ENCODE measurements around the gene MMP24. TPM values are rescaled to one million over a fixed set of nuclear protein-coding genes. Genes with fewer than 3 reads are reported as not detected.
"Not testable (repeated sequence)": the region's sequence is repeated elsewhere in the genome, so short reads cannot be mapped to it uniquely, and the experiment has no call there.

MMP24 gene
- total and polyA plus RNA-seq, 2 experiments from 2014 or later = 0.69 to 1.2 TPM

- no peak overlapping the region for H2AFZ ChIP-seq
- H3K4me2 ChIP-seq = no peak overlapping the region
- WGBS (ENCODE audit: low lambda C conversion rate, missing lambda C conversion rate) = 91% methylated on average over 2 of the region's 2 CpGs
- H3K79me2 ChIP-seq = no peaks in the 10 kb centered on the region
- no peak for DNase-seq (ENCODE audit: low spot score)
- H3K4me1 ChIP-seq (ENCODE audit: insufficient read depth) = no peaks in the 10 kb centered on the region
- no peak overlapping the region for H3K27ac ChIP-seq
- no peaks in the 10 kb centered on the region for H3K9me2 ChIP-seq (replicated peaks; ENCODE audit: insufficient read depth)
- TF ChIP-seq EZH2phosphoT487 (IDR thresholded peaks at IDR 0.05; ENCODE audit: low read depth, severe bottlenecking, unreplicated experiment) (no peak), EZH2 (IDR thresholded peaks at IDR 0.05; ENCODE audit: borderline replicate concordance) (no peak), CTCF (IDR thresholded peaks at IDR 0.05; ENCODE audit: poor library complexity) (no peak)
- H3K36me3 ChIP-seq (replicated peaks; ENCODE audit: insufficient read depth, low read depth) = no peaks in the 10 kb centered on the region
- no peaks in the 10 kb centered on the region for H4K20me1 ChIP-seq (ENCODE audit: insufficient read depth, poor library complexity, severe bottlenecking)
- no peaks in the 10 kb centered on the region for H3K27me3 ChIP-seq
- H3K4me3 ChIP-seq = no peak overlapping the region
- no peaks in the 10 kb centered on the region for H3K9me3 ChIP-seq (ENCODE audit: low read depth)
Observed at GRCh38 chr20:35251613-35251940, 25.1 kb downstream of the MMP24 start.

DNA sequence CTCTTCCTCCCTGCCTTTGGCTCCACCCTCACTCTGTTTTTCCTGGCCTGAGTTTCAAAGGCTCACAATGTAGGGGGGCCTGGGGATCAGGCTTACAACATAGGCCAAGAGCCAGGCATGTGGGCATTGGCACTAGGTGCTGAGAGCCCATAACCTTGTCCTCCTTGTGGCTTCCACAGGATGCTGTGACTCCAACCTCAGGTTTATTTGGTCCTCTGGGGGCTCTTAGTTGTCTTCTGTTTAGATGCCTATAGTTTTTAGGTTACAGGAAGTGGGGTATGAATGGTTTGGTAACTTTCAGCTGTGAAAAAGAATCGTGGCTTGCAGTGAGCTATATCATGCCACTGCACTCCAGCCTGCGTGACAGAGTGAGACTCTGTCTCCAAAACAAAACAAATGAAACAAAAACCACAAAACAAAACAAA lies 25.6 kb downstream of the MMP24 start:
- H3K9me2 ChIP-seq (replicated peaks; ENCODE audit: insufficient read depth) = no peaks in the 10 kb centered on the region
- no peak overlapping the region for H3K4me3 ChIP-seq
- no peaks in the 10 kb centered on the region for H3K36me3 ChIP-seq (replicated peaks; ENCODE audit: insufficient read depth, low read depth)
- 82% methylated on average over 2 of the region's 2 CpGs for WGBS (ENCODE audit: low lambda C conversion rate, missing lambda C conversion rate)
- no peaks in the 10 kb centered on the region for H4K20me1 ChIP-seq (ENCODE audit: insufficient read depth, poor library complexity, severe bottlenecking)
- no peak overlapping the region for H3K27ac ChIP-seq
- H3K9me3 ChIP-seq (ENCODE audit: low read depth) = no peaks in the 10 kb centered on the region
- H3K4me2 ChIP-seq = no peak overlapping the region
- H3K4me1 ChIP-seq (ENCODE audit: insufficient read depth) = no peaks in the 10 kb centered on the region
- no peaks in the 10 kb centered on the region for H3K27me3 ChIP-seq
- no peak for DNase-seq (ENCODE audit: low spot score)
- TF ChIP-seq CTCF (IDR thresholded peaks at IDR 0.05; ENCODE audit: poor library complexity) = no peak
- no peak for TF ChIP-seq EZH2 (IDR thresholded peaks at IDR 0.05; ENCODE audit: borderline replicate concordance)
- TF ChIP-seq EZH2phosphoT487 (IDR thresholded peaks at IDR 0.05; ENCODE audit: low read depth, severe bottlenecking, unreplicated experiment) = no peak
- H3K79me2 ChIP-seq = no peaks in the 10 kb centered on the region
- no peak overlapping the region for H2AFZ ChIP-seq

DNA sequence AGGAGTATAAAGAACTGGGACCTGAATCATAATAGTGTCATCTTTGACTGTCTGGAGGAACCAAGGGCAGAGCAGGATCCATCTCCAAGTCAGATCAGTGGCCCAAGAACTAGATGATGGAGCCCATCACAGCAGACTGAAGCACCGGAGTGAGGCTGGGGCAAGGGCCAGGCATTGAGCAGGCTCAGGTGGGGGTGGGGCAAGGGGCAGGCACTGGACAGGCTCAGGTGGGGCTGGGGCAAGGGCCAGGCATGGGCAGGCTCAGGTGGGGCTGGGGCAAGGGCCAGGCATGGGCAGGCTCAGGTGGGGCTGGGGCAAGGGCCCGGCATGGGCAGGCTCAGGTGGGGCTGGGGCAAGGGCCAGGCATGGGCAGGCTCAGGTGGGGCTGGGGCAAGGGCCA lies 26.1 kb downstream of the MMP24 start:
- not testable (repeated sequence) for H3K27me3 ChIP-seq; DNase-seq (ENCODE audit: low spot score); H3K4me1 ChIP-seq (ENCODE audit: insufficient read depth); H3K9me2 ChIP-seq (replicated peaks; ENCODE audit: insufficient read depth); H3K4me2 ChIP-seq; H3K4me3 ChIP-seq; H3K9me3 ChIP-seq (ENCODE audit: low read depth); H4K20me1 ChIP-seq (ENCODE audit: insufficient read depth, poor library complexity, severe bottlenecking); H3K79me2 ChIP-seq; H3K27ac ChIP-seq; H3K36me3 ChIP-seq (replicated peaks; ENCODE audit: insufficient read depth, low read depth); H2AFZ ChIP-seq
- WGBS (ENCODE audit: low lambda C conversion rate, missing lambda C conversion rate) = 100% methylated on average over 1 of the region's 2 CpGs

GRCh38 chr20:35253010-35253409 lies 26.5 kb downstream of the MMP24 start:
- no peak overlapping the region for H3K27ac ChIP-seq
- no peak for DNase-seq (ENCODE audit: low spot score)
- no peaks in the 10 kb centered on the region for H3K9me2 ChIP-seq (replicated peaks; ENCODE audit: insufficient read depth)
- H3K79me2 ChIP-seq = no peaks in the 10 kb centered on the region
- no peaks in the 10 kb centered on the region for H3K4me1 ChIP-seq (ENCODE audit: insufficient read depth)
- no peaks in the 10 kb centered on the region for H4K20me1 ChIP-seq (ENCODE audit: insufficient read depth, poor library complexity, severe bottlenecking)
- H3K36me3 ChIP-seq (replicated peaks; ENCODE audit: insufficient read depth, low read depth) = no peaks in the 10 kb centered on the region
- H3K27me3 ChIP-seq = no peaks in the 10 kb centered on the region
- 58% methylated on average over 3 of the region's 3 CpGs for WGBS (ENCODE audit: low lambda C conversion rate, missing lambda C conversion rate)
- TF ChIP-seq EZH2phosphoT487 (IDR thresholded peaks at IDR 0.05; ENCODE audit: low read depth, severe bottlenecking, unreplicated experiment) = no peak
- TF ChIP-seq EZH2 (IDR thresholded peaks at IDR 0.05; ENCODE audit: borderline replicate concordance) = no peak
- no peak for TF ChIP-seq CTCF (IDR thresholded peaks at IDR 0.05; ENCODE audit: poor library complexity)
- no peaks in the 10 kb centered on the region for H3K9me3 ChIP-seq (ENCODE audit: low read depth)
- no peak overlapping the region for H3K4me2 ChIP-seq
- no peak overlapping the region for H3K4me3 ChIP-seq
- no peak overlapping the region for H2AFZ ChIP-seq
